ENCODE results near the gene SCAF1. TPM values are rescaled to one million over a fixed set of nuclear protein-coding genes. Genes with fewer than 3 reads are reported as not detected.
A peak's percentile ranks its signal among the peaks of the same experiment; 100 is the strongest.

The SCAF1 gene
- total and polyA plus RNA-seq, 9 of the 15 experiments (the other 6 are each of a cell fraction or from before 2014, with no cell fraction given): 0.20 to 79.0 (median 4.9) TPM

- peak overlapping the region; percentile 46; the same call in 1 of the 2 replicates for H3K4me2 ChIP-seq (ENCODE audit: insufficient read depth, low read length)
- CTCF ChIA-PET (ENCODE audit: low intra/inter-chr PET ratio): no interaction called here
- no peaks in the 10 kb centered on the region for H3K27me3 ChIP-seq (ENCODE audit: control insufficient read depth in 2 of 2, insufficient read depth in 2 of 2, low read length in 2 of 2)
- no peaks in the 10 kb centered on the region for H3K9me1 ChIP-seq (ENCODE audit: control insufficient read depth, insufficient read depth, low read length)
- H4K20me1 ChIP-seq (replicated peaks; ENCODE audit: control insufficient read depth, insufficient read depth, low read length): no peaks in the 10 kb centered on the region
- ATAC-seq (peak; percentile 79), FAIRE-seq (no peak), DNase-seq (ENCODE audit: extremely low read depth in 1 of 4, low spot score in 3 of 4) (peak in 2 of 4 experiments; percentile 49)
- H3K9ac ChIP-seq (ENCODE audit: insufficient read depth in 1 of 2, low read depth in 2 of 2, low read length in 2 of 2): peak overlapping the region; percentile 52 to 80; a peak in 3 of 4 replicates
- POLR2A ChIA-PET: interaction anchor here (0.9 kb wide), 1 partner anchor 8 kb away, joined by 4 read pairs; no protein-coding TSS in a partner anchor
- peak overlapping the region; percentile 94 for H2AFZ ChIP-seq (ENCODE audit: low read depth, low read length)
- 38% methylated on average over 11 of the region's 11 CpGs for WGBS (ENCODE audit: insufficient coverage, low coverage, missing lambda C conversion rate)
- no peaks in the 10 kb centered on the region for H3K9me3 ChIP-seq (replicated peaks; ENCODE audit: control insufficient read depth, insufficient read depth, low read depth, low read length)
- BruUV-seq (replicated peaks): no TSS peak
- H3K4me3 ChIP-seq: no peak overlapping the region
- no peak for TF ChIP-seq AFF4 (CRISPR knock-in tag; IDR thresholded peaks at IDR 0.05)
- TF ChIP-seq, protein P1, sequence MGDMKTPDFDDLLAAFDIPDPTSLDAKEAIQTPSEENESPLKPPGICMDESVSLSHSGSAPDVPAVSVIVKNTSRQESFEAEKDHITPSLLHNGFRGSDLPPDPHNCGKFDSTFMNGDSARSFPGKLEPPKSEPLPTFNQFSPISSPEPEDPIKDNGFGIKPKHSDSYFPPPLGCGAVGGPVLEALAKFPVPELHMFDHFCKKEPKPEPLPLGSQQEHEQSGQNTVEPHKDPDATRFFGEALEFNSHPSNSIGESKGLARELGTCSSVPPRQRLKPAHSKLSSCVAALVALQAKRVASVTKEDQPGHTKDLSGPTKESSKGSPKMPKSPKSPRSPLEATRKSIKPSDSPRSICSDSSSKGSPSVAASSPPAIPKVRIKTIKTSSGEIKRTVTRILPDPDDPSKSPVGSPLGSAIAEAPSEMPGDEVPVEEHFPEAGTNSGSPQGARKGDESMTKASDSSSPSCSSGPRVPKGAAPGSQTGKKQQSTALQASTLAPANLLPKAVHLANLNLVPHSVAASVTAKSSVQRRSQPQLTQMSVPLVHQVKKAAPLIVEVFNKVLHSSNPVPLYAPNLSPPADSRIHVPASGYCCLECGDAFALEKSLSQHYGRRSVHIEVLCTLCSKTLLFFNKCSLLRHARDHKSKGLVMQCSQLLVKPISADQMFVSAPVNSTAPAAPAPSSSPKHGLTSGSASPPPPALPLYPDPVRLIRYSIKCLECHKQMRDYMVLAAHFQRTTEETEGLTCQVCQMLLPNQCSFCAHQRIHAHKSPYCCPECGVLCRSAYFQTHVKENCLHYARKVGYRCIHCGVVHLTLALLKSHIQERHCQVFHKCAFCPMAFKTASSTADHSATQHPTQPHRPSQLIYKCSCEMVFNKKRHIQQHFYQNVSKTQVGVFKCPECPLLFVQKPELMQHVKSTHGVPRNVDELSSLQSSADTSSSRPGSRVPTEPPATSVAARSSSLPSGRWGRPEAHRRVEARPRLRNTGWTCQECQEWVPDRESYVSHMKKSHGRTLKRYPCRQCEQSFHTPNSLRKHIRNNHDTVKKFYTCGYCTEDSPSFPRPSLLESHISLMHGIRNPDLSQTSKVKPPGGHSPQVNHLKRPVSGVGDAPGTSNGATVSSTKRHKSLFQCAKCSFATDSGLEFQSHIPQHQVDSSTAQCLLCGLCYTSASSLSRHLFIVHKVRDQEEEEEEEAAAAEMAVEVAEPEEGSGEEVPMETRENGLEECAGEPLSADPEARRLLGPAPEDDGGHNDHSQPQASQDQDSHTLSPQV (IDR thresholded peaks at IDR 0.05): peak; percentile 50; the same call in 1 of the 2 replicates
- peak; percentile 80 for TF ChIP-seq MAX (CRISPR knock-in tag; IDR thresholded peaks at IDR 0.05)
- TF ChIP-seq, protein P2, sequence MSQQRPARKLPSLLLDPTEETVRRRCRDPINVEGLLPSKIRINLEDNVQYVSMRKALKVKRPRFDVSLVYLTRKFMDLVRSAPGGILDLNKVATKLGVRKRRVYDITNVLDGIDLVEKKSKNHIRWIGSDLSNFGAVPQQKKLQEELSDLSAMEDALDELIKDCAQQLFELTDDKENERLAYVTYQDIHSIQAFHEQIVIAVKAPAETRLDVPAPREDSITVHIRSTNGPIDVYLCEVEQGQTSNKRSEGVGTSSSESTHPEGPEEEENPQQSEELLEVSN (IDR thresholded peaks at IDR 0.05; ENCODE audit: borderline replicate concordance in 1 of 2, extremely low read depth in 1 of 2, insufficient read depth in 1 of 2, insufficient read length in 1 of 2, low read depth in 1 of 2, low read length in 1 of 2, poor library complexity in 1 of 2, severe bottlenecking in 1 of 2): peak; percentile 35 to 55
- no peak for TF ChIP-seq HDAC6 (IDR thresholded peaks at IDR 0.05; ENCODE audit: low read depth, low read length)
- TF ChIP-seq L3MBTL2 (IDR thresholded peaks at IDR 0.05): peak; percentile 70
- no peaks in the 10 kb centered on the region for H3K79me2 ChIP-seq (ENCODE audit: control insufficient read depth, insufficient read depth, low read length)
- in situ Hi-C loops (cut with MboI) (no loop called here), intact Hi-C loops (cut with micrococcal nuclease) (no loop called here)
- peaks cover 10 to 17% of the 10 kb centered on the region in 2 experiments; a peak in 4 of 5 replicates for H3K4me1 ChIP-seq (replicated peaks in 1 of 2; ENCODE audit: control insufficient read depth in 2 of 2, insufficient read depth in 2 of 2, low read length in 2 of 2)
- peak overlapping the region; percentile 19; the same call in 2 of the 3 replicates for H3K27ac ChIP-seq (ENCODE audit: extremely low read depth, low read depth, low read length)
- H3K36me3 ChIP-seq (ENCODE audit: control insufficient read depth, insufficient read depth, low read length): no peaks in the 10 kb centered on the region
These were observed 58.6 kb downstream of the SCAF1 start for GRCh38 chr19:49700563-49700962.

Measured in K562 (cell line).